GM12892 (cell line): ENCODE data around the gene DRC7.

Experiments used
- DNase-seq: peaks from one replicate; pipeline ENCODE4 v3.0.0; 2011; ENCODE audit not compliant: insufficient read length
- FAIRE-seq: peaks from 2 replicates; lab custom pipeline; 2011; peaks lifted over from hg19 to GRCh38; lab: Jason Lieb, UNC
- POLR2A ChIP-seq: IDR thresholded peaks from 2 replicates; pipeline ENCODE4 v1.6.1; 2011; ENCODE audit warnings: low read depth, low read length, control low read depth
- POLR2AphosphoS5 ChIP-seq: IDR thresholded peaks from 2 replicates; pipeline ENCODE4 v1.6.1; 2011; ENCODE audit warnings: low read depth, low read length, control low read depth
- TAF1 ChIP-seq: IDR thresholded peaks from 2 replicates; pipeline ENCODE4 v1.6.1; 2011; ENCODE audit warnings: low read depth, mild to moderate bottlenecking, control low read depth, low read length, borderline replicate concordance

The DRC7 gene

GRCh38 chr16:57661936-57662906 lies 32.4 kb upstream of the DRC7 start:
- FAIRE-seq: no peak
- TF ChIP-seq TAF1 (no peak), POLR2AphosphoS5 (no peak), POLR2A (no peak)
- DNase-seq: no peak

DNA sequence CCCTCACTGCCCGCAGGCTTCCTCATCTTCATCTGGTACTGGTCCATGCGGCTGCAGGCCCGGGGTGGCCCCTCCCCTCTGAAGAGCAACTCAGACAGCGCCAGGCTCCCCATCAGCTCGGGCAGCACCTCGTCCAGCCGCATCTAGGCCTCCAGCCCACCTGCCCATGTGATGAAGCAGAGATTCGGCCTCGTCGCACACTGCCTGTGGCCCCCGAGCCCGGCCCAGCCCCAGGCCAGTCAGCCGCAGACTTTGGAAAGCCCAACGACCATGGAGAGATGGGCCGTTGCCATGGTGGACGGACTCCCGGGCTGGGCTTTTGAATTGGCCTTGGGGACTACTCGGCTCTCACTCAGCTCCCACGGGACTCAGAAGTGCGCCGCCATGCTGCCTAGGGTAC lies 31.2 kb upstream of the DRC7 start:
- DNase-seq (no peak), FAIRE-seq (no peak)
- TF ChIP-seq TAF1 (no peak), POLR2AphosphoS5 (no peak), POLR2A (no peak)

DNA sequence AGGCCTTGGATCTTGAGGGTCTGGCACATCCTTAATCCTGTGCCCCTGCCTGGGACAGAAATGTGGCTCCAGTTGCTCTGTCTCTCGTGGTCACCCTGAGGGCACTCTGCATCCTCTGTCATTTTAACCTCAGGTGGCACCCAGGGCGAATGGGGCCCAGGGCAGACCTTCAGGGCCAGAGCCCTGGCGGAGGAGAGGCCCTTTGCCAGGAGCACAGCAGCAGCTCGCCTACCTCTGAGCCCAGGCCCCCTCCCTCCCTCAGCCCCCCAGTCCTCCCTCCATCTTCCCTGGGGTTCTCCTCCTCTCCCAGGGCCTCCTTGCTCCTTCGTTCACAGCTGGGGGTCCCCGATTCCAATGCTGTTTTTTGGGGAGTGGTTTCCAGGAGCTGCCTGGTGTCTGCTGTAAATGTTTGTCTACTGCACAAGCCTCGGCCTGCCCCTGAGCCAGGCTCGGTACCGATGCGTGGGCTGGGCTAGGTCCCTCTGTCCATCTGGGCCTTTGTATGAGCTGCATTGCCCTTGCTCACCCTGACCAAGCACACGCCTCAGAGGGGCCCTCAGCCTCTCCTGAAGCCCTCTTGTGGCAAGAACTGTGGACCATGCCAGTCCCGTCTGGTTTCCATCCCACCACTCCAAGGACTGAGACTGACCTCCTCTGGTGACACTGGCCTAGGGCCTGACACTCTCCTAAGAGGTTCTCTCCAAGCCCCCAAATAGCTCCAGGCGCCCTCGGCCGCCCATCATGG lies 30.5 kb upstream of the DRC7 start:
- no peak for FAIRE-seq
- DNase-seq: no peak

DNA sequence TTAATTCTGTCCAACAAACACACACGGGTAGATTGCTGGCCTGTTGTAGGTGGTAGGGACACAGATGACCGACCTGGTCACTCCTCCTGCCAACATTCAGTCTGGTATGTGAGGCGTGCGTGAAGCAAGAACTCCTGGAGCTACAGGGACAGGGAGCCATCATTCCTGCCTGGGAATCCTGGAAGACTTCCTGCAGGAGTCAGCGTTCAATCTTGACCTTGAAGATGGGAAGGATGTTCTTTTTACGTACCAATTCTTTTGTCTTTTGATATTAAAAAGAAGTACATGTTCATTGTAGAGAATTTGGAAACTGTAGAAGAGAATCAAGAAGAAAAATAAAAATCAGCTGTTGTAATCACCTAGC lies 30.0 kb upstream of the DRC7 start:
- no peak for FAIRE-seq
- TF ChIP-seq POLR2AphosphoS5 (no peak), TAF1 (no peak), POLR2A (no peak)
- no peak for DNase-seq

More for the DNA sequence above, 30.5 kb upstream of the DRC7 start:
- TF ChIP-seq TAF1 (no peak), POLR2A (no peak), POLR2AphosphoS5 (no peak)

GRCh38 chr16:57665541-57665940 lies 29.1 kb upstream of the DRC7 start:
- TF ChIP-seq POLR2A (no peak), TAF1 (no peak), POLR2AphosphoS5 (no peak)

DNA sequence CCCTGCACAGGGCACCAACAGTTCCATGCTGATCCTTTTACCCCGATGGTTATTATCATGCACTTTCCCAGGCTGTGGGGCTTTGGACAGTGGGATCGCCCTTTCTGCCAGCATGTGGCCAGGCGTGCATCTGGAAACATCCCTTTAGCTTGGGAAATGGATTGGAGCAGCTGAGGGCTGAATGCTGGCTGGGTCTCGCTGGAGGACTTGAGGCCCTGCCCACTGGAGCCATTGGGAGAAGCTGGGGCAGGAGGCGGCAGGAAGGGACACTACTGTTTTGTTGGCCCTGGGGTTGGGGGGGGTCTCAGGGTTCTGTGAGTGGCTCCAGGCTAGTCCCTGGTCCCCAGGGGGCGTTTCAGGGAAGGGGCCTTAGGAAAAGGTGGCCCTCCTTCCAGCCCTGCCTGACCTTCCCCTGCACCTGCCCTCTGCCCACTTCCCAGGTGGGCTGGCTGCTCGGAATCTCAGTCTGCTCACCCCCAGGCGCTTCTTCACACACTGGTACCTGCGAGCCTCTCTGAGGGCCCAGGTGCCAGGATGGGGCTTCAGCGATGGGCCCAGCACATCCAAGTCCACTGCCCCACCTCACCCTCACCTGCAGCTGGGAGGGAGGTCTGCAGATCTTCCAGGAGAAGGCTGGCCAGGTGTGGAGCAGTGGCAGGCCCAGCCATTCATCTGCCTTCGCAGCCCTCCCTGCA lies 28.1 kb upstream of the DRC7 start:
- FAIRE-seq (no peak), DNase-seq (no peak)
- TF ChIP-seq TAF1: no peak
- TF ChIP-seq POLR2A: no peak
- no peak for TF ChIP-seq POLR2AphosphoS5

More at GRCh38 chr16:57665541-57665940, 29.1 kb upstream of the DRC7 start:
- DNase-seq (no peak), FAIRE-seq (no peak)

DNA sequence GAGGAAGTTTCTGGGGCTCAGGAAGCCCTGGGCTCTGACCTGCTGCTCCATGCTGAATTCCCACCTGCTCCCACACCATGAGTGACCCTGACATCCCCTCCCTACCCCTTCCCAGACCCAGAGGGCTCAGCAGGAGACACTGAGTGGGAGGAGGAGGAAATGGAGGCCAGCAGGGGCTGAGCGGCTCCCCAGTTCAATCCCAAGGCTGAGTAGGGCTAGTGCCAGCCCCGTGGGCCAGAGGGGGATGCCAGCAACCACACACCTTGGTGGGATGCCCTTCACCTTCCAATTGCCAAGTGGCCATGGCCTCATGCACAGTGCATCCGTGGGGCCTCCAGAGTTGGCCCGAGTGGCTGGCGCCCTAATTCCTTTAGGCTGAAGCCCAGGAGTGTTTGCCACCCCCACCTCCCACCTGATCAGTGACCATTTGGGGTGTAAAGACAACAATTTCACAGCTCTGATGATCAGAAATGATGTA lies 27.5 kb upstream of the DRC7 start:
- DNase-seq: no peak
- no peak for TF ChIP-seq POLR2A
- FAIRE-seq: no peak

DNA sequence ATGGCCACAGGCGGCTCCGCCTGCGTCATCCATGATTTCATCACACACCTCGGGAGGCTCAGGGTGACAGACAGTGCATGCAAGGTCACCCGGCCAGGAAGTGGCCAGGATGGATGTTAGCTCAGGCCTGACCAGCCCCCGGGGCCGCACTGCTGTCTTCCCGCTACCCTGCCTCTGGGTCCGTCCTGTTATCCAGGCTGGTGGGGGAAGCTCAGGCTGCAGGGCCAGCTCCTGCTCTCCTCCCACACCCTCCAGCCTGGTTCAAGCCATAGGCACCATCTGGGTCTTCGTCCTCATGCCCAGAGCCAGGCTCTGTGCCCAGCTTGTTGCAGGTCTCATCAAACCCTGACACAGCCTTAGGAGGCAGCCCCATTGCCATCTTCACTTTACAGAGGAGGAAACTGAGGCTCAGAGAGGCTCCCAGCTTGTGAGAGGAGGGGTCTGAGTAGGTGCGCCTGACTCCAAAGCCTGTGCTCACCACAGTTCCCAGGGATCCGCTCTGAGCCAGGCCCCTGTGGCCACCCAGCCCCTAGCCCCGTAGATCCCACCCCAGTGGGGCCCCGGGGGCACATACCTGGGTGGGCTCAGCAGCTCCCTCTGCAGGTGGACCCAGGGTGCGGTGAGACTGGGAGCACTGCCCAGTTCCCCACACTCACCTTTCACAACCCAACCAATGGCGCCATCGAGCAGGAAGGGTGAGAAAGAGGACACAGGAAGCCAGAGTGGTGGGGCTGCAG lies 26.9 kb upstream of the DRC7 start:
- no peak for FAIRE-seq
- TF ChIP-seq POLR2AphosphoS5 (no peak), TAF1 (no peak)
- no peak for DNase-seq

DNA sequence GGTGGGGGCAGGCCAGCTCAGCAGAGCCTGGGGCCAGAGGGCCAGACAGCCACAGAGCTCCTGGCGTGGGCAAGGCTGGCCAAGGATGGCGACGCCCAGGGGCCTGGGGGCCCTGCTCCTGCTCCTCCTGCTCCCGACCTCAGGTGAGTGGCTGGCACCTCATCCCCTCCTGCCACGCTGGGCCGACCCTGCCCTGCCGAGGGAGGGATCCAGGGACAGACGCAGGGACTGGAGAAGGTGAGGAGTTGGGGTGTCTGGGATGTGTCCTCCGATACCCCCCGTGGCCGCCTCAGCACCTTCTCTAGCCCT lies 26.4 kb upstream of the DRC7 start, which contains the start of gene ADGRG3:
Gene ADGRG3 (plus strand): TSS at position 44 of the 309 bp plus-strand sequence. CDS start 42 bp downstream, at position 86.
- no peak for DNase-seq
- no peak for TF ChIP-seq POLR2AphosphoS5
- TF ChIP-seq TAF1: no peak
- no peak for TF ChIP-seq POLR2A
- FAIRE-seq: no peak

DNA sequence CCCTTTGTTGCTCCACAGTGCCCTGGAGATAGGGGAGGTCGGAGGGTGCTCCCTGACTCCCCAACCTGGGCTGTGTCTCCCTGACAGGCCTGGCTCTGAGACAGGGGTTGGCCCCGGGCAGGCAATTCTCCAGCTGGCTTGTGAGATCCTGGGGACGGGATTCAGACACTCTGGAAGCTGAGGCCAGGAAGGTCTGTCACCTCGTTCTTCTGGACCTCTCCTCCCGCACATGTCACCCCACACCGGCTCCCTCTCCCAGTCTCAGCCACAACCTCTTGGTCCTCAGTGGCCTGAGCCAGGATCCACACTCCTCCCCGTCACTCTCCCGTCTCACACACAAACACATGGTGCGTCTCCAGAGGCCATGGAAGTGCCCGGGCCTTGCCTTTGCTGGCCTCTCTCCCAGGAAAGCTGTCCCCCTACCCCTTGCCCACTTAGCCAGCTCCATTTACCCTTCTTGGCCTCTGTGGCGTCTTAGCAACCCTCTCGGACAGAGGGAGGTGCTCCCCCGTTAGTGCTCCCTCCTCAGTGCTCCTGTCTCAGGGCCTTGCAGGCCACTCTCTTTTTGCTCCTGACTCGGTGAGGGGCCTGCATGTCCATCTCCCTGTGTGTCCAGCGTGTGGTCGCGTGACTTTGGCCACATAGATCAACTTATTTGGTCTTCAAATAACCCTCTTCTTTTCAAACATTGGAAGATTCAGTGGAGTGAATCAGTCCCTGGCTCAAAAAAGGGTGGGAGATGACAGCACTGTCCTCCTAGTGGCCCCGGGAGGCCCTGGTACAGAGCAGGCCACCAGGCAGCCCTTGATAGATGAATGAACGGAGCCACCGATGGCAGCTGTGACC lies 25.8 kb upstream of the DRC7 start:
- DNase-seq (no peak), FAIRE-seq (no peak)
- TF ChIP-seq POLR2AphosphoS5 (no peak), POLR2A (no peak), TAF1 (no peak)
